HG02763 (cell line): ENCODE results near the gene LRRC23.

ENCODE experiments used
- ATAC-seq: cut with Tn5 transposase; IDR thresholded peaks from one replicate; pipeline ENCODE4 v1.9.1; 2021; ENCODE audit warnings: mild to moderate bottlenecking, moderate library complexity; ENCODE audit not compliant: unreplicated experiment

The LRRC23 gene

DNA sequence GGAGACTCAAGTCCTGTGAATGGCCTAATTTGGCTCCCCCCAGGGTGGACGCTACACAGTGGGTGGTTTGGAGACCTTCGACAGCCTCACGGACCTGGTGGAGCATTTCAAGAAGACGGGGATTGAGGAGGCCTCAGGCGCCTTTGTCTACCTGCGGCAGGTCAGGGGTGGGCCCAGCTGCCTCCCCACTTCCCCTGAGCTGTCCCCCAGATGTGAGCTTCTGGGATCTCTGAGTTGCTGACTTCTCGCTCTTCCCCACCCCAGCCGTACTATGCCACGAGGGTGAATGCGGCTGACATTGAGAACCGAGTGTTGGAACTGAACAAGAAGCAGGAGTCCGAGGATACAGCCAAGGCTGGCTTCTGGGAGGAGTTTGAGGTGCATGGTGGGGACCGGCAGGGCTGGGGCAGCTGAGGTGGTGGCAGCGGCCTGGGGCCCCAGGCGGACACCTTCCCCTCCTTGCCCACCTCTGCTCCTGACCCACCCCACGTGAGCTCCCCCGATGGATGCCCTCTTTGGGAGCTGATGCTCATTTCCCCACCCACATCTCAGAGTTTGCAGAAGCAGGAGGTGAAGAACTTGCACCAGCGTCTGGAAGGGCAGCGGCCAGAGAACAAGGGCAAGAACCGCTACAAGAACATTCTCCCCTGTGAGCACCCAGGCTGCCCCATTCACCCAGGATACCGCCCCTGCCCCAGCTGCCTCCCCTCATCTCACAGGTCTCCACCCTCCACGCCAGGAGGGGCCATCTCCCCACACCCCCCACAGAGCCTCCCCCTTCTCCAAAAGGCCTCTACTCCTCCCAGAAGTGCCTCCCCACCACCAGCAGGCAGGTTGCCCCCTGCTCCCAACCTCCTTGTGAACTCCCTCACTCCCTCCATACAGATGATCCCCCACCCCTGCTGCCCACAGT lies 50.7 kb downstream of the LRRC23 start:
- ATAC-seq = no peak

DNA sequence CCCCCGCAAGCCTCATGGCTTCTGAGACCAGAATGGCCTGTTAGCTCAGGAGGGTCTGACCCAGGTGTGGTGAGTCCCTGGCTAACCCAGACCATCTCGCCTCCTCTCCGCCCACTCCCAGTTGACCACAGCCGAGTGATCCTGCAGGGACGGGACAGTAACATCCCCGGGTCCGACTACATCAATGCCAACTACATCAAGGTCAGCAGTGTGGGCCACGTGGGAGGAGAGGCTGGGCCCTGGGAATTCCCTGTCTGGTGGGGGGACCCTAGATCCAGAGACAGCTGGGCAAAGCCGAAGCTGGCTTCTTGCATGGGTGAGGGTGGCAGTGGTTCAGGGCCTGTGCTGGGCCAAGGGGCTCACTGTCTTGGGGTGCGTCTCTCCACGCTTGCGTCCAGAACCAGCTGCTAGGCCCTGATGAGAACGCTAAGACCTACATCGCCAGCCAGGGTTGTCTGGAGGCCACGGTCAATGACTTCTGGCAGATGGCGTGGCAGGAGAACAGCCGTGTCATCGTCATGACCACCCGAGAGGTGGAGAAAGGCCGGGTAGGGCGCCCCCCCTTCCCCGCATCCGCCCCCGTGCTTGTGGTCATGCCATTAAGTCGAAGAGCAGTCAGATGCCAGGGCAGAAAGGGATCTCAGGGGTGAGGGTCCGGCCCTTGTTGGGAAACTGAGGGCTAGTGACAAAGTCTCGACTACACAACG lies 51.6 kb downstream of the LRRC23 start:
- ATAC-seq = no peak

DNA sequence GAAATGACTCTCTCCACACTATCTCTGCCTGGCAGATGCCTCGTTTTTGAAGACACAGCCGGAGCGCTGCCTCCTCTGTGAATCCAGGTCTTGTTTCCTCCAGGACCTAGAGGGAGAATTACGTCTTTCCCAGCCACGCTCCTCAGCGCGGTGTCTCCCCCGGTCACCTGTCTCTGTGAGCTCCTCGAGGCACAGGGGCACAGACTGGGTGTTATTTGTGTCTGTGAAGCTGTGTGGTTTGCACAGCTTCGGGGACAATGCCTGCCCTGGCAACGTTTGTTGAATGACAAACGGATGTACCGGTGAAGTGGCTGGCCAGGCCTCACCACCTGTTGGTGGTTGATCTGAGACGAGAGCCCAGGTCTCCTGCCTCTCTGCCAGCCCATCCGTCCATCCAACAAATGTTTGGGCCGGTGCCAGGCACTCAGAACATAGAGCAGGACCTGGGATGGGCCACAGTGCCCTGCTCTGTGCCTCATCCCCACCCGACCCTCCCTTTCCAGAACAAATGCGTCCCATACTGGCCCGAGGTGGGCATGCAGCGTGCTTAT lies 52.6 kb downstream of the LRRC23 start:
- ATAC-seq = no peak

DNA sequence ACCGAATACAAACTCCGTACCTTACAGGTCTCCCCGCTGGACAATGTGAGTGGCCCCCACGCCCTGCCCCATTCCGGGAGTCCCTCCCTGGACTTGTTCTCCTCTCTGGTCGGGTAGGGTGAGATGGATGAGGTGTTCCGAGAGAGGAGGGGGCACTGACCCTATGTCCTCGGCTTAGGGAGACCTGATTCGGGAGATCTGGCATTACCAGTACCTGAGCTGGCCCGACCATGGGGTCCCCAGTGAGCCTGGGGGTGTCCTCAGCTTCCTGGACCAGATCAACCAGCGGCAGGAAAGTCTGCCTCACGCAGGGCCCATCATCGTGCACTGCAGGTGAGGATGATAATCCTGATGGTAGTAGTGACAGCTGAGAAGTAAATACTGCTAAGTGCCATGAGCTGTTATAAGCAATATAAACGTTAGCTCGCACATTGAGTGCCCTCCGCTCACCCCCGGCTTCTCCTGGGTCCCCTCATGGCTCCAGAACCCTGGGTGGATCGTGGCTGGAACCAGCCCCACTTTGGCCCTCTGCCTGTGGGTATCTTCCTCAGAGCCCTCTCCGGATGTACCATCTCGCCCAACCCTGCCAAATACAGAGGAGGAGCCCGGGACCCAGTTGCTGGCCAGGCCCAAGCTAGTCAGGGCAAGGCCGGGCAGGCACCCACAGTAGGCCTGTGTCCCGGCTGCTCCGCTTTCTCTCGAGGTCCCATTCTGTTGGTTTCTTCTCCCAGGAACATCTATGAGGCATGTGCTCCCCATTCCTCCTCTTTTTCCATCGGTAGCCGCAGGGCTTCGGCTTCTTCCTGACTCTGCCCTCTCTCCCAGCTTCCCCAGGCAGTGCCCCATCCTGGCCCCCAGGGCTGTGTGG lies 53.4 kb downstream of the LRRC23 start:
- no peak for ATAC-seq

DNA sequence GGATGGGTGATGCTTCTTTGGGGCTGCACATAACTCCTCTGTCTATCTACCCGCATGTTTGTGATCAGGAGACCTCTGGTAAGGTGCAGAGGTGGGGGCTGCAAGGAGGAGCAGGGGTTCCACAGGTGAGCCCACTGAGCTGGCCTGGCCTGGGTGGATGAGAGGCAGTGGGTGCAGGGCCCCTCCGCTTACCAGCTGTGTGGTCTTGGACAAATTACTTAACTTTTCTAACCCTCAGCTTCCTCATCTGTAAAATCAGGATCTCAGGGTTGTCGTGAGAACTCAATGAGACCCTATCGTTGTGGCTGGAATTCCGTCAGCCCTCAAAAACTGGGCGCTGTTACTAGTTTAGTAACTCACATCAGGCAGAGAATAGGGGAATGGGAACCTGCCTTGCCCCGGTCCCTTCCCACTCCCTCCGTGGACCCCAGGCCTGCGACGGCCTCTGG lies 54.0 kb downstream of the LRRC23 start:
- no peak for ATAC-seq

DNA sequence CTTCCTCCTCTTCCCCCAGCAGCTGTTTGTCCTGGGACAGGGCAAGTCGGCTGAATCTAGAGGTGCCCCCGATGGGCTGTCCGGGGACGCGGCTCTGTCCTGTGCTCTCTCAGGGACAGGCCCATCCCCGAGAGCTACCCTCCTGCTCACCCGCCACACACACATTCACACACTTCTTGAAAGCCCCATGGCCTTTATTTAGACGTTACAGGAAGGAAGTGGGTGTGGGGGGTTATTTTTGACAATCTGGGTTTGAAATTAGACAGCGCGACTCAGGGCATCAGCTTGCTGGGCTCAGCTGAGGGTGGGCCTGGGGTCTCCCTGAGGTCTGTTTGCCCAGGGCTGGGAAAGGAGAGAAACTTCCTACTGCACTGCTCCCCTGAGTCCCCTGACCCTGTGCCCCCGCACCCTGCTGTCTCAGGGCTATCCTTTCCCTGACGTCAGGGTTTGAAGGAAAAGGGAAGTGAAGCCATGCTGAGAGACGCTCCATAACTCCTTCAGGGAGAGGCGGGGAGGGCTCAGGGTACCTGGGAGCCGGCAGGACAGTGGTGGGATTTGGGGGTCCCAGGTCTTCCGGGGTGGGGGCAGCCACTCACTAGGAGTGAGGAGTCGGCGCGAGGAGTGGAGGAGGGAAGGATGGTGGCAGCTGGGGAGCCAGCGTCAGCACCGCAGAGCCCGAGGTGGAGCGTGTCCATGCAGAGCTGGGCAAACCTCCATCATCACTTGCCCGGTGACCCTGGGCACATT lies 54.6 kb downstream of the LRRC23 start:
- peak; percentile 43 for ATAC-seq

DNA sequence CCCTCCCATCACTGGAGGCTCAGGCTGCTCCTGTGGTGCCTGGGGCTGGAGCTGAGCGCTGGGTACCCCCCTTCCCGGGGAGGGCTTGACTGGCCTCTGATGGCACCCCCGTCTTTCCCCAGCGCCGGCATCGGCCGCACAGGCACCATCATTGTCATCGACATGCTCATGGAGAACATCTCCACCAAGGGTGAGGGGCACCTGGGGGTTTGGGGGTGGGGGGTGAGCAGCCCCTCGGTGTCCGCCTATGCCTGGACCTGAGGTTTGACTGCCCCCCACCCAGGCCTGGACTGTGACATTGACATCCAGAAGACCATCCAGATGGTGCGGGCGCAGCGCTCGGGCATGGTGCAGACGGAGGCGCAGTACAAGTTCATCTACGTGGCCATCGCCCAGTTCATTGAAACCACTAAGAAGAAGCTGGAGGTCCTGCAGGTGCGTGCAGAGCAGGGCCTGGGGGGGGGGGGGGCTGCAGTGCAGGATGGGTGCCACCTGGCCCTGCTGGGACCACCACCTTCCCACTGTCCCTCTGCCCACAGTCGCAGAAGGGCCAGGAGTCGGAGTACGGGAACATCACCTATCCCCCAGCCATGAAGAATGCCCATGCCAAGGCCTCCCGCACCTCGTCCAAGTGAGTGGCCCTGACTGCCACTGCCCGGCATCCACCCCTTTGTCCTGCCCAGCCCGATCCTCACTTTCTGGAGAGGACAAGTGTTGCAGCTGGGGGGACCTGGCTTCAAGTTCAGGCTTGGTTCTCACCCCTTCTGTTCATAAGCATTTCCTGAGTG lies 55.4 kb downstream of the LRRC23 start:
- ATAC-seq = no peak

DNA sequence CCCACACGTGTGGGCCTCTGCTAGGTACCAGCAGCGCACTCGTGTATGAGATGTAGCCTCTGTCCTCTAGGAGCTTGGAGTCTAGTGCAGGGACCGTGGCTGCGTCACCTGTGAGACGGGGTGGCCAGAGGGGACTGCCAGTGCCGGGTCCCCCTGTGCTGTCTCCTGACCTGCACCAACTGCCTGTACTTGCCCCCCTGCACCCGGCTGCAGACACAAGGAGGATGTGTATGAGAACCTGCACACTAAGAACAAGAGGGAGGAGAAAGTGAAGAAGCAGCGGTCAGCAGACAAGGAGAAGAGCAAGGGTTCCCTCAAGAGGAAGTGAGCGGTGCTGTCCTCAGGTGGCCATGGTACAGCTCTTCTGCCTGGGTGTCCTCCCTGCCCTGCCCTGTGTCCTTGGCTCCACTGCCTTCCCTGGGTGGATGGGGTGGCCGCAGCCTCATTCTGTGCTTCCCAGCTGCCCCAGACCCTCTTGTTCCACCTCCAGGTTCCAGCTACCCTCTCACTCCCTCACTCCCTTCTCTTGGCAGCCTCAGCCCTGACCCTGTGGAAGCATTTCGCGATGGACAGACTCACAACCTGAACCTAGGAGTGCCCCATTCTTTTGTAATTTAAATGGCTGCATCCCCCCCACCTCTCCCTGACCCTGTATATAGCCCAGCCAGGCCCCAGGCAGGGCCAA lies 56.1 kb downstream of the LRRC23 start:
- no peak for ATAC-seq

DNA sequence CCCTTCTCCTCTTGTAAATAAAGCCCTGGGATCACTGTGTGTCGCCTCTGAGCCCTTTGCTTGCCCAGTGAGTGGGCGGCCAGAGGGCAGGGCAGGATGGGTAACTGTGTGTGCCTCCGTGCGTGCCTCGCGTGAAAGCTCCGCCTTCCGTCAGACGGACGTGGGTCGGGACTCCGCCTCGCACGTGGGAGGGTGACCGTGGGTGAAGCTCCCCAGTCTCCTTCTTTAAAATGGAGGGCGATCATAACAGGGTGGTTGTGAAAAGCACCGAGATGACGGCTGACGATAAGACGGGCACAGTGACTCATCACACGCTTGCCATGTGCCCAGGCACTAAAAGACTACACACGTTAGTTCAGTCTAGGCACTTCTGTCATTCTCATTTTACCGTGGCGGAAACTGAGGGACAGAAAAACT lies 56.7 kb downstream of the LRRC23 start:
- ATAC-seq = no peak

DNA sequence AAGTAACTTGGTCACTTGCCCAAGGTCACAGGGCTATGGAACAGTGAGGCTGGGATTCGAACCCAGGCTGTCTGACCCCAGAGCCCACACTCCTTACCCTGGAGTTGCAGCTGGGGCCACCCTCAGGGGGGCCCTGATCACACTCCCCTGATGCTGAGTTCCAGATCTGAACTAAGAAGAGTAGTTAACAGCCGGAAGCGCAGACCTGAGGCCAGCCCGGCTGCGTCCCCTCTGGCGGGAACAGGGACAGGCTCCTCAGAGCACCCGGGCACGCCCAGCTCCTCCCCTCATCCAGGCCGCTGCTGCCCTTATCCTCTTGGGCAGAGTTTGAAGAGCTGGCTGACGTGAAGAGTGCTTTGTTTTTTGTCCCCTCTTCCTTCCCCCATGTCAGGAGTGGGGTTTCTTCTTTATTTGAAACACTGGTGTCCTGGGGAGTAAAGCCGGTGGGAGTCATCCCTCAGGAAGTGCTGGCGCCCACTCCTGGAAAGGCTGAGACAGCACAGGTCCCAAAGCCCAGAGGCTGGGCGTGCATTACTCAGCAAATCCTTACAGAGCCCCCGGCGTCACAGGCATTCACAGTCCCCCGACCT lies 57.2 kb downstream of the LRRC23 start:
- ATAC-seq = no peak

DNA sequence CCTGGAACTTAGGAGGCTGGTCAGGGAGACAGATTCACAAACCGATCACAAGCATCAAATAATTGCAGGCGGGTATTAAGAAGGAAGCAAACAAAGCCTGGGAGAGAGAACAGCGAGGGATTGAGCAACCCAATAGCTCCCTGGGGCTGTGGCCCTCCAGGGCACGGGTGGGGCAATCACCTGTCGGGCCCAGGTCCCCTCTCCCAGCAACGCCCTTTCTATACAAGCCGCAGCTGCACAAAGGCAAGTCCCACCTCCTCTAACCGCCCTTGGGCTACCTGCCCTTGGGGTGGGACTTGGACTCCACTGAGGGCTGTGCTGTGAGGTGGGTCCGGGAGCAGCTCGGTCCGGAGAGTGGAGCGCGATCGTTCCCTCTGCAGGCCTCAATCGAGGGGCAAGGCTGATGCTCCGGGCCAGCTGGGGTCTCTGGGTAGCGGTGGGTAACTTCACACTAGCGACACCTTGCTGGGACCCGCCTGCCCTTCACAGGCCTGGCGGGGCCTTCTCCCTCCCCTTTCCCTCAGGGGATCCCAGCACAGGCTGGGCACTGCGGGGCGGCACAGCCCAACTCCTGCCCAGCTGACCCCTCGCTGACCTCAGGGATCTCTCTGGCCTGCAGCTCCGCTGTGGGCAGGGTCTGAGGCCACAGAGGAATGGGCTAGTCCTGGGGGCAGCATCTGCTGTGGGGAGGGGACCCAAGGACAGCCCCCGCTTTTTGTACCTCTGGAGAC lies 57.8 kb downstream of the LRRC23 start:
- no peak for ATAC-seq

DNA sequence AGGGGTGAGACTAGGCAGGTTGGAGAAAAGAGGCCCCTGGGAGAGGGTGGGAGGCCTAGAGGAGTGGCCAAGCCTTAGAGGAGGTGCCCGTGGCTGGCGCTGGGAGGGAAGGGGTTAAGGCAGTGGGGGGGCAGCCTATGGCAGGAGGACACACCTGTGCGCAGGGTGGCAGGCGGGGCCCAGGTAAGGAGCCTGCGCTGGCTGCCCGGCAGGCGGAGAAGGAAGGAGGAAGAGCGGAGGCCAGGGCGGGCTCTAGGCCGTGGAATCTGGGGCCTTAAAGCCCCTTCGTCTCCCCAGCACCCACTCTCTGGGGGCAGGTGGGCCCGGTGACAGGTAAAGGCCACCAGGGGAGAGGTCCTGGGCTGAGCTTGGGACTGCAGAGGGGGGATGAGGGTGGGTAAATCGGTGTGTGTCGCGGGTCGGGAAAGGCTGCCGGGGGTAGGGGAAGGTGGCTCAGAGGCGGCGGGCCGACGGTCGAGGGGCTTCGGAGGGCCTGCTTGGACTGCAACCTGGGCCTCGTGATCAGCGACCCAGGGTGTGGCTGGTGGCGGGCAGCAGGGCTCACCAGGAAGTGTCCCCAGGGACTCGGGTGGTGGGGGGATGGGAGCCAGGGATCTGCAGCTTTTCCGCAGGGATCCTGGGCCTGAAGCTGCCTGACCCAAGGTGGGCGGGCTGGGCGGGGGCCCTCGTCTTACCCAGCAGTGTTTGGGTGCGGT lies 58.6 kb downstream of the LRRC23 start:
- no peak for ATAC-seq
